HCT116 (cell line): ENCODE results near the gene PANK4. TPM values are rescaled to one million over a fixed set of nuclear protein-coding genes. Genes with fewer than 3 reads are reported as not detected.

Experiments
- ATAC-seq: fragments of 200-7000 bp; cut with Tn5 transposase; 2 replicates; pipeline ENCODE4 v1.9.1; 2020; ENCODE audit warnings: mild to moderate bottlenecking, moderate library complexity
- BruUV-seq: library from RNA; stranded (reverse); fragments of 400-500 nt; replicated peaks from 2 replicates; lab custom pipeline; 2021; lab: Mats Ljungman, UMichigan
- CTCF ChIA-PET: fragments of 300-600 bp; sonication (Branson Sonifier 250); formaldehyde crosslinking; loops from one replicate; lab custom pipeline; 2021; ENCODE audit warnings: antibody characterized with exemption; lab: Charles Lee
- POLR2A ChIA-PET: fragments of 300-600, 350-600 bp; sonication (Branson Sonifier 250); formaldehyde crosslinking; loops from one replicate; lab custom pipeline; 2021; ENCODE audit warnings: antibody characterized with exemption; lab: Charles Lee
- RAD21 ChIA-PET, 2 experiments: fragments of 300-600 bp; sonication (Branson Sonifier 250); formaldehyde crosslinking; loops; one replicate each; lab custom pipeline; 2023; ENCODE audit warnings: low total read pairs in 2 of 2; ENCODE audit not compliant: uncharacterized antibody in 2 of 2, unreplicated experiment in 2 of 2, low non-redundant PET in 1 of 2; lab: Charles Lee
- DNase-seq: peaks from one replicate; pipeline ENCODE4 v3.0.0-alpha.2; 2010; ENCODE audit warnings: low read depth, low spot score
- H2AFZ ChIP-seq: fragments of 200-600 bp; shearing (Covaris generic), sonication (generic); 2 replicates; pipeline ENCODE4 v1.6.1; 2017; ENCODE audit warnings: low read depth, mixed run types, mixed read lengths, antibody characterized with exemption, low read length; ENCODE audit not compliant: poor library complexity, severe bottlenecking
- H3K27ac ChIP-seq: 2 replicates; pipeline ENCODE4 v1.5.1; 2012; ENCODE audit warnings: low read depth, low read length
- H3K27me3 ChIP-seq: fragments of 200-600 bp; sonication (generic); 2 replicates; pipeline ENCODE4 v1.6.1; 2016; ENCODE audit warnings: mixed run types, low read length, mixed read lengths; ENCODE audit not compliant: insufficient read depth
- H3K36me3 ChIP-seq, 2 experiments: fragments of 200-500 bp in 1 of 2; fragments of 200-600 bp in 1 of 2; sonication (Bioruptor generic) in 1 of 2; sonication (generic) in 1 of 2; 2 replicates each; pipeline versions ENCODE4 v1.5.1 to v1.6.1; 2014 to 2016; ENCODE audit warnings: low read length in 2 of 2, inconsistent platforms in 1 of 2, mixed read lengths in 1 of 2, mixed run types in 1 of 2; ENCODE audit not compliant: insufficient read depth in 2 of 2, control insufficient read depth in 1 of 2
- H3K4me1 ChIP-seq, 2 experiments: fragments of 200-600 bp in 1 of 2; sonication (generic) in 1 of 2; 2 replicates each; pipeline versions ENCODE4 v1.5.1 to v1.6.1; 2012 to 2017; ENCODE audit warnings: low read length in 2 of 2, inconsistent platforms in 1 of 2, mild to moderate bottlenecking in 1 of 2, mixed read lengths in 1 of 2, mixed run types in 1 of 2, moderate library complexity in 1 of 2; ENCODE audit not compliant: insufficient read depth in 2 of 2, control insufficient read depth in 1 of 2
- H3K4me2 ChIP-seq: fragments of 200-600 bp; sonication (generic); 2 replicates; pipeline ENCODE4 v1.6.1; 2017; ENCODE audit warnings: mixed run types, low read length, mixed read lengths
- H3K4me3 ChIP-seq, 2 experiments: fragments of 200-600 bp in 1 of 2; sonication (generic) in 1 of 2; replicated peaks in 1 of 2; 2 replicates each; pipeline ENCODE4 v1.5.1; 2011 to 2016; ENCODE audit warnings: low read length in 2 of 2, control low read depth in 1 of 2, low read depth in 1 of 2, mild to moderate bottlenecking in 1 of 2, mixed read lengths in 1 of 2, mixed run types in 1 of 2
- H3K79me2 ChIP-seq: fragments of 200-600 bp; sonication (generic); 2 replicates; pipeline ENCODE4 v1.6.1; 2017; ENCODE audit warnings: mild to moderate bottlenecking, mixed run types, low read length, moderate library complexity, mixed read lengths; ENCODE audit not compliant: insufficient read depth
- H3K9ac ChIP-seq: fragments of 200-600 bp; sonication (generic); 2 replicates; pipeline ENCODE4 v1.6.1; 2016; ENCODE audit warnings: low read length, mixed read lengths
- H3K9me2 ChIP-seq: fragments of 200-600 bp; sonication (generic), shearing (Covaris generic); 2 replicates; pipeline ENCODE4 v1.6.1; 2017; ENCODE audit warnings: mixed run types, mild to moderate bottlenecking, moderate library complexity; ENCODE audit not compliant: insufficient read depth
- H3K9me3 ChIP-seq, 2 experiments: fragments of 200-500 bp in 1 of 2; fragments of 200-600 bp in 1 of 2; sonication (Bioruptor generic) in 1 of 2; sonication (generic) in 1 of 2; 2 replicates each; pipeline ENCODE4 v1.6.1; 2014 to 2017; ENCODE audit warnings: low read length in 2 of 2, mixed read lengths in 2 of 2, inconsistent platforms in 1 of 2, low read depth in 1 of 2, mild to moderate bottlenecking in 1 of 2, mixed run types in 1 of 2, moderate library complexity in 1 of 2; ENCODE audit not compliant: control insufficient read depth in 1 of 2, insufficient read depth in 1 of 2
- H4K20me1 ChIP-seq: fragments of 200-600 bp; sonication (generic), shearing (Covaris generic); 2 replicates; pipeline ENCODE4 v1.6.1; 2017; ENCODE audit warnings: mixed run types, mild to moderate bottlenecking, moderate library complexity; ENCODE audit not compliant: insufficient read depth
- ATF3 ChIP-seq: IDR thresholded peaks from 2 replicates; pipeline ENCODE4 v1.6.1; 2012
- CTCF ChIP-seq, 3 experiments: fragments of 200-600 bp in 1 of 3; sonication (generic) in 1 of 3; IDR thresholded peaks in 2 of 3; conservative IDR thresholded peaks in 1 of 3; 2 replicates each; pipeline ENCODE4 v1.5.1; 2012 to 2017; ENCODE audit warnings: low read depth in 2 of 3, low read length in 2 of 3, antibody characterized with exemption in 1 of 3, borderline replicate concordance in 1 of 3, control low read depth in 1 of 3, mild to moderate bottlenecking in 1 of 3, mixed read lengths in 1 of 3, mixed run types in 1 of 3, moderate library complexity in 1 of 3; ENCODE audit not compliant: insufficient read depth in 1 of 3
- EGR1 ChIP-seq: IDR thresholded peaks from 2 replicates; pipeline ENCODE4 v1.6.1; 2012; ENCODE audit warnings: low read depth
- JUND ChIP-seq: IDR thresholded peaks from 2 replicates; pipeline ENCODE4 v1.6.1; 2012
- POLR2A ChIP-seq: IDR thresholded peaks from 2 replicates; pipeline ENCODE4 v1.7.0; 2011; ENCODE audit warnings: borderline replicate concordance; ENCODE audit not compliant: insufficient read depth, insufficient read length; ENCODE audit errors: extremely low read depth
- POLR2AphosphoS5 ChIP-seq: IDR thresholded peaks from 2 replicates; pipeline ENCODE4 v1.6.1; 2011; ENCODE audit warnings: mild to moderate bottlenecking, low read depth, low read length, moderate library complexity
- RAD21 ChIP-seq: IDR thresholded peaks from 2 replicates; pipeline ENCODE4 v1.6.1; 2012; ENCODE audit warnings: low read depth, mild to moderate bottlenecking
- SIN3A ChIP-seq: IDR thresholded peaks from 2 replicates; pipeline ENCODE4 v1.6.1; 2012; ENCODE audit warnings: low read depth
- ZBTB33 ChIP-seq: IDR thresholded peaks from 2 replicates; pipeline ENCODE4 v1.6.1; 2011; ENCODE audit warnings: mild to moderate bottlenecking, low read length, moderate library complexity; ENCODE audit not compliant: insufficient replicate concordance; ENCODE audit errors: extremely low read depth
- ZFX ChIP-seq: fragments of 450-650 bp; IDR thresholded peaks from 2 replicates; pipeline ENCODE4 v1.6.1; 2017
- ZNF274 ChIP-seq: fragments of 200-500 bp; sonication (Bioruptor generic); IDR thresholded peaks from 2 replicates; pipeline ENCODE4 v1.6.1; 2014; ENCODE audit warnings: mild to moderate bottlenecking, low read depth, low read length, inconsistent platforms
- intact Hi-C: fragments of 100-400 bp; cut with micrococcal nuclease; formaldehyde crosslinking; loops from 2 replicates; pipeline ENCODE4 v1.10.0; 2022
- total RNA-seq: library from RNA; stranded (reverse); gene quantifications from one replicate; pipeline ENCODE4 v1.2.1, GENCODE V29; 2021; ENCODE audit not compliant: unreplicated experiment

PANK4 gene
- total RNA-seq, 1 experiment from 2014 or later: 38.5 TPM

GRCh38 chr1:2469103-2469940, 57.1 kb downstream of the PANK4 start:
- Histone ChIP-seq H3K4me3 (no peak overlapping the region), H3K36me3 (no peaks in the 10 kb centered on the region), H3K4me2 (no peak overlapping the region), H3K27me3 (no peaks in the 10 kb centered on the region), H4K20me1 (no peaks in the 10 kb centered on the region), H3K9me2 (no peaks in the 10 kb centered on the region), H2AFZ (no peak overlapping the region), H3K9ac (no peak overlapping the region), H3K9me3 (no peaks in the 10 kb centered on the region), H3K4me1 (peaks cover 3 to 9% of the 10 kb centered on the region in 2 experiments; a peak in 1 of 4 replicates), H3K27ac (no peak overlapping the region), H3K79me2 (no peaks in the 10 kb centered on the region)
- CTCF ChIA-PET: no interaction called here
- no peak for ATAC-seq
- intact Hi-C loops: no loop called here
- POLR2A ChIA-PET: no interaction called here
- no TSS peak for BruUV-seq
- RAD21 ChIA-PET: no interaction called here
- no peak for TF ChIP-seq CTCF (IDR thresholded peaks at IDR 0.05 in 2 of 3, conservative IDR thresholded peaks at IDR 0.05 in 1 of 3; ENCODE audit: borderline replicate concordance in 1 of 3, insufficient read depth in 1 of 3, low read depth in 2 of 3, low read length in 2 of 3)
- TF ChIP-seq POLR2AphosphoS5: no peak
- TF ChIP-seq ZFX: no peak
- no peak for TF ChIP-seq EGR1
- TF ChIP-seq JUND: no peak
- TF ChIP-seq ZBTB33: no peak
- no peak for TF ChIP-seq POLR2A
- TF ChIP-seq SIN3A: no peak
- no peak for TF ChIP-seq ATF3
- TF ChIP-seq RAD21: no peak
- no peak for TF ChIP-seq ZNF274
- DNase-seq: no peak
